Neural cell (in vitro differentiated cells): ENCODE measurements around the gene TPM2. TPM values are rescaled to one million over a fixed set of nuclear protein-coding genes. Genes with fewer than 3 reads are reported as not detected.

Source experiments
- H2AFZ ChIP-seq: fragments of 200-600, 300-800 bp; sonication (generic), shearing (Covaris generic); 2 replicates; pipeline ENCODE4 v1.6.0; 2014; ENCODE audit warnings: low read depth, mild to moderate bottlenecking, antibody characterized with exemption, low read length, moderate library complexity
- H3F3A ChIP-seq: fragments of 200-600 bp; shearing (Covaris generic); 2 replicates; pipeline ENCODE4 v1.6.1; 2016; ENCODE audit warnings: mild to moderate bottlenecking, moderate library complexity, mixed read lengths, antibody characterized with exemption, low read length; ENCODE audit not compliant: insufficient read depth, poor library complexity, severe bottlenecking
- H3K27ac ChIP-seq: fragments of 200-600, 300-800 bp; sonication (generic), shearing (Covaris generic); 2 replicates; pipeline ENCODE4 v1.5.1; 2014; ENCODE audit warnings: mild to moderate bottlenecking, low read length, moderate library complexity
- H3K27me3 ChIP-seq: fragments of 300-800, 200-600 bp; sonication (generic), shearing (Covaris generic); 2 replicates; pipeline ENCODE4 v1.6.0; 2014; ENCODE audit warnings: mild to moderate bottlenecking, low read depth, low read length, moderate library complexity; ENCODE audit not compliant: insufficient read depth
- H3K36me3 ChIP-seq: fragments of 300-800, 200-600 bp; sonication (generic), shearing (Covaris generic); 2 replicates; pipeline ENCODE4 v1.5.1; 2014; ENCODE audit warnings: mild to moderate bottlenecking, antibody characterized with exemption, low read length, moderate library complexity; ENCODE audit not compliant: insufficient read depth
- H3K4me2 ChIP-seq: fragments of 300-800, 200-600 bp; sonication (generic), shearing (Covaris generic); 2 replicates; pipeline ENCODE4 v1.6.0; 2014; ENCODE audit warnings: mild to moderate bottlenecking, low read length
- H3K4me3 ChIP-seq: fragments of 300-800, 200-600 bp; sonication (generic), shearing (Covaris generic); 2 replicates; pipeline ENCODE4 v1.5.1; 2014; ENCODE audit warnings: mild to moderate bottlenecking, low read length, moderate library complexity
- H3K79me2 ChIP-seq: fragments of 200-600 bp; shearing (Covaris generic); replicated peaks from 2 replicates; pipeline ENCODE4 v1.6.0; 2014; ENCODE audit warnings: mild to moderate bottlenecking, low read length, moderate library complexity; ENCODE audit not compliant: insufficient read depth
- H3K9ac ChIP-seq: fragments of 300-800, 200-600 bp; sonication (generic), shearing (Covaris generic); 2 replicates; pipeline ENCODE4 v1.6.1; 2016; ENCODE audit warnings: mild to moderate bottlenecking, low read length, mixed read lengths
- H3K9me2 ChIP-seq: fragments of 200-600 bp; shearing (Covaris generic); 2 replicates; pipeline ENCODE4 v1.6.1; 2016; ENCODE audit warnings: mild to moderate bottlenecking, low read length, mixed read lengths; ENCODE audit not compliant: insufficient read depth
- H3K9me3 ChIP-seq: fragments of 200-600, 300-800 bp; sonication (generic), shearing (Covaris generic); 2 replicates; pipeline ENCODE4 v1.6.1; 2016; ENCODE audit warnings: mild to moderate bottlenecking, mixed run types, low read length, moderate library complexity, mixed read lengths
- H4K20me1 ChIP-seq: fragments of 200-600 bp; shearing (Covaris generic); 2 replicates; pipeline ENCODE4 v1.6.1; 2016; ENCODE audit warnings: mild to moderate bottlenecking, mixed run types; ENCODE audit not compliant: insufficient read depth
- EP300 ChIP-seq: fragments of 450-650 bp; conservative IDR thresholded peaks from 2 replicates; pipeline ENCODE4 v1.6.1; 2014; ENCODE audit warnings: antibody characterized with exemption, mild to moderate bottlenecking, moderate library complexity; ENCODE audit not compliant: poor library complexity, severe bottlenecking
- EZH2 ChIP-seq: fragments of 200-600, 300-800 bp; shearing (Covaris generic), sonication (generic); IDR thresholded peaks from 2 replicates; pipeline ENCODE4 v1.6.1; 2014; ENCODE audit warnings: antibody characterized with exemption, low read length, borderline replicate concordance, mild to moderate bottlenecking; ENCODE audit not compliant: insufficient read depth, poor library complexity, severe bottlenecking
- MXI1 ChIP-seq: fragments of 450-650 bp; conservative IDR thresholded peaks from 2 replicates; pipeline ENCODE4 v1.6.1; 2014; ENCODE audit warnings: antibody characterized with exemption, mild to moderate bottlenecking; ENCODE audit not compliant: poor library complexity, severe bottlenecking
- POLR2AphosphoS5 ChIP-seq: IDR thresholded peaks from 2 replicates; pipeline ENCODE4 v1.6.1; 2012
- RAD21 ChIP-seq: fragments of 450-650 bp; conservative IDR thresholded peaks from 2 replicates; pipeline ENCODE4 v1.6.1; 2014; ENCODE audit warnings: antibody characterized with exemption, mild to moderate bottlenecking, moderate library complexity
- SMC3 ChIP-seq: fragments of 450-650 bp; conservative IDR thresholded peaks from 2 replicates; pipeline ENCODE4 v1.6.1; 2014; ENCODE audit warnings: antibody characterized with exemption, mild to moderate bottlenecking, moderate library complexity; ENCODE audit not compliant: poor library complexity
- TAF1 ChIP-seq: IDR thresholded peaks from 2 replicates; pipeline ENCODE4 v1.6.1; 2012; ENCODE audit warnings: low read depth
- polyA plus RNA-seq: library from polyadenylated mRNA; depleted of rRNA; stranded (reverse); fragments of >200 nt; gene quantifications from 2 replicates; pipeline ENCODE4 v1.2.3, GENCODE V29; 2014
- TF ChIP-seq, protein P1 (sequence below): fragments of 450-650 bp; IDR thresholded peaks from 2 replicates; pipeline ENCODE4 v1.5.1; 2014; ENCODE audit warnings: antibody characterized with exemption, mild to moderate bottlenecking, moderate library complexity; ENCODE audit not compliant: poor library complexity, severe bottlenecking
- TF ChIP-seq, protein P2 (sequence below): IDR thresholded peaks from 2 replicates; pipeline ENCODE4 v1.6.1; 2012; ENCODE audit warnings: borderline replicate concordance

The TPM2 gene
- polyA plus RNA-seq, 1 donor from 2014 or later = not detected

DNA sequence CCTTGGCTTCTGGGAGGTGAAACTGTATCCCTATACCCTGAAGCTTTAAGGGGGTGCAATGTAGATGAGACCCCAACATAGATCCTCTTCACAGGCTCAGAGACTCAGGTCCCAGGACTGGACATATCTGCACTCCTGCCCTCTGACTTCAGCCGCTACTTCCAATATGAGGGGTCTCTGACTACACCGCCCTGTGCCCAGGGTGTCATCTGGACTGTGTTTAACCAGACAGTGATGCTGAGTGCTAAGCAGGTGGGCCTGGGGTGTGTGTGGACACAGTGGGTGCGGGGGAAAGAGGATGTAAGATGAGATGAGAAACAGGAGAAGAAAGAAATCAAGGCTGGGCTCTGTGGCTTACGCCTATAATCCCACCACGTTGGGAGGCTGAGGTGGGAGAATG, 10.6 kb downstream of the TPM2 start:
- Histone ChIP-seq H3F3A (no peaks in the 10 kb centered on the region), H3K9me3 (no peaks in the 10 kb centered on the region), H3K36me3 (no peaks in the 10 kb centered on the region), H4K20me1 (no peaks in the 10 kb centered on the region), H3K9me2 (no peaks in the 10 kb centered on the region), H3K4me3 (no peak overlapping the region), H2AFZ (no peak overlapping the region), H3K27ac (no peak overlapping the region), H3K4me2 (no peak overlapping the region), H3K9ac (no peak overlapping the region), H3K27me3 (no peaks in the 10 kb centered on the region), H3K79me2 (no peaks in the 10 kb centered on the region)
- TF ChIP-seq POLR2AphosphoS5 (no peak), SMC3 (no peak), MXI1 (no peak), TAF1 (no peak), RAD21 (no peak), EZH2 (no peak), EP300 (no peak)
- TF ChIP-seq, protein P1, sequence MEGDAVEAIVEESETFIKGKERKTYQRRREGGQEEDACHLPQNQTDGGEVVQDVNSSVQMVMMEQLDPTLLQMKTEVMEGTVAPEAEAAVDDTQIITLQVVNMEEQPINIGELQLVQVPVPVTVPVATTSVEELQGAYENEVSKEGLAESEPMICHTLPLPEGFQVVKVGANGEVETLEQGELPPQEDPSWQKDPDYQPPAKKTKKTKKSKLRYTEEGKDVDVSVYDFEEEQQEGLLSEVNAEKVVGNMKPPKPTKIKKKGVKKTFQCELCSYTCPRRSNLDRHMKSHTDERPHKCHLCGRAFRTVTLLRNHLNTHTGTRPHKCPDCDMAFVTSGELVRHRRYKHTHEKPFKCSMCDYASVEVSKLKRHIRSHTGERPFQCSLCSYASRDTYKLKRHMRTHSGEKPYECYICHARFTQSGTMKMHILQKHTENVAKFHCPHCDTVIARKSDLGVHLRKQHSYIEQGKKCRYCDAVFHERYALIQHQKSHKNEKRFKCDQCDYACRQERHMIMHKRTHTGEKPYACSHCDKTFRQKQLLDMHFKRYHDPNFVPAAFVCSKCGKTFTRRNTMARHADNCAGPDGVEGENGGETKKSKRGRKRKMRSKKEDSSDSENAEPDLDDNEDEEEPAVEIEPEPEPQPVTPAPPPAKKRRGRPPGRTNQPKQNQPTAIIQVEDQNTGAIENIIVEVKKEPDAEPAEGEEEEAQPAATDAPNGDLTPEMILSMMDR = no peak
- TF ChIP-seq, protein P2, sequence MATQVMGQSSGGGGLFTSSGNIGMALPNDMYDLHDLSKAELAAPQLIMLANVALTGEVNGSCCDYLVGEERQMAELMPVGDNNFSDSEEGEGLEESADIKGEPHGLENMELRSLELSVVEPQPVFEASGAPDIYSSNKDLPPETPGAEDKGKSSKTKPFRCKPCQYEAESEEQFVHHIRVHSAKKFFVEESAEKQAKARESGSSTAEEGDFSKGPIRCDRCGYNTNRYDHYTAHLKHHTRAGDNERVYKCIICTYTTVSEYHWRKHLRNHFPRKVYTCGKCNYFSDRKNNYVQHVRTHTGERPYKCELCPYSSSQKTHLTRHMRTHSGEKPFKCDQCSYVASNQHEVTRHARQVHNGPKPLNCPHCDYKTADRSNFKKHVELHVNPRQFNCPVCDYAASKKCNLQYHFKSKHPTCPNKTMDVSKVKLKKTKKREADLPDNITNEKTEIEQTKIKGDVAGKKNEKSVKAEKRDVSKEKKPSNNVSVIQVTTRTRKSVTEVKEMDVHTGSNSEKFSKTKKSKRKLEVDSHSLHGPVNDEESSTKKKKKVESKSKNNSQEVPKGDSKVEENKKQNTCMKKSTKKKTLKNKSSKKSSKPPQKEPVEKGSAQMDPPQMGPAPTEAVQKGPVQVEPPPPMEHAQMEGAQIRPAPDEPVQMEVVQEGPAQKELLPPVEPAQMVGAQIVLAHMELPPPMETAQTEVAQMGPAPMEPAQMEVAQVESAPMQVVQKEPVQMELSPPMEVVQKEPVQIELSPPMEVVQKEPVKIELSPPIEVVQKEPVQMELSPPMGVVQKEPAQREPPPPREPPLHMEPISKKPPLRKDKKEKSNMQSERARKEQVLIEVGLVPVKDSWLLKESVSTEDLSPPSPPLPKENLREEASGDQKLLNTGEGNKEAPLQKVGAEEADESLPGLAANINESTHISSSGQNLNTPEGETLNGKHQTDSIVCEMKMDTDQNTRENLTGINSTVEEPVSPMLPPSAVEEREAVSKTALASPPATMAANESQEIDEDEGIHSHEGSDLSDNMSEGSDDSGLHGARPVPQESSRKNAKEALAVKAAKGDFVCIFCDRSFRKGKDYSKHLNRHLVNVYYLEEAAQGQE = no peak

DNA sequence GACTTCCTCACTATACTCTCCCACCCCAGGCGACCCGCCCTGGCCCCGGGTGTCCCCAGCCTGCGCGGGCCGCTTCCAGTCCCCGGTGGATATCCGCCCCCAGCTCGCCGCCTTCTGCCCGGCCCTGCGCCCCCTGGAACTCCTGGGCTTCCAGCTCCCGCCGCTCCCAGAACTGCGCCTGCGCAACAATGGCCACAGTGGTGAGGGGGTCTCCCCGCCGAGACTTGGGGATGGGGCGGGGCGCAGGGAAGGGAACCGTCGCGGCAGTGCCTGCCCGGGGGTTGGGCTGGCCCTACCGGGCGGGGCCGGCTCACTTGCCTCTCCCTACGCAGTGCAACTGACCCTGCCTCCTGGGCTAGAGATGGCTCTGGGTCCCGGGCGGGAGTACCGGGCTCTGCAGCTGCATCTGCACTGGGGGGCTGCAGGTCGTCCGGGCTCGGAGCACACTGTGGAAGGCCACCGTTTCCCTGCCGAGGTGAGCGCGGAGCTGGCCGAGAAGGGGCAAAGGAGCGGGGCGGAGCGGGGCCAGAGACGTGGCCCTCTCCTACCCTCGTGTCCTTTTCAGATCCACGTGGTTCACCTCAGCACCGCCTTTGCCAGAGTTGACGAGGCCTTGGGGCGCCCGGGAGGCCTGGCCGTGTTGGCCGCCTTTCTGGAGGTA, 13.9 kb downstream of the TPM2 start:
- Histone ChIP-seq H4K20me1 (no peaks in the 10 kb centered on the region), H3F3A (no peaks in the 10 kb centered on the region), H3K4me2 (no peak overlapping the region), H3K79me2 (no peaks in the 10 kb centered on the region), H3K9ac (peak overlapping the region; percentile 12), H3K27me3 (no peaks in the 10 kb centered on the region), H3K27ac (no peak overlapping the region), H3K4me3 (peak overlapping the region; percentile 59), H3K9me3 (no peaks in the 10 kb centered on the region), H3K9me2 (no peaks in the 10 kb centered on the region), H3K36me3 (no peaks in the 10 kb centered on the region), H2AFZ (peak overlapping the region; percentile 21)
- TF ChIP-seq POLR2AphosphoS5 (no peak), EP300 (no peak), MXI1 (no peak), SMC3 (no peak)
- TF ChIP-seq, protein P1 = no peak
- TF ChIP-seq, protein P2 = no peak
